ENCODE results near the gene FFAR1.

Gene FFAR1

GRCh38 chr19:35351411-35352176, 3.9 kb downstream of the FFAR1 start:
- TF ChIP-seq POLR2AphosphoS5 (IDR thresholded peaks at IDR 0.05; ENCODE audit: low read depth, low read length) = no peak
- TF ChIP-seq SIN3A (IDR thresholded peaks at IDR 0.05; ENCODE audit: borderline replicate concordance, insufficient read depth, low read length) = no peak
- TF ChIP-seq TAF1 (IDR thresholded peaks at IDR 0.05; ENCODE audit: borderline replicate concordance, insufficient read depth, low read length) = no peak

GRCh38 chr19:35352177-35352447, 4.4 kb downstream of the FFAR1 start:
- TF ChIP-seq SIN3A (IDR thresholded peaks at IDR 0.05; ENCODE audit: borderline replicate concordance, insufficient read depth, low read length) (no peak), FOXP2 (optimal IDR thresholded peaks at IDR 0.05; ENCODE audit: borderline replicate concordance, extremely low read depth, extremely low read length, insufficient read depth) (no peak), TAF1 (IDR thresholded peaks at IDR 0.05; ENCODE audit: borderline replicate concordance, insufficient read depth, low read length) (no peak), REST (IDR thresholded peaks at IDR 0.05; ENCODE audit: insufficient read depth in 1 of 2, low read depth in 2 of 2, low read length in 2 of 2) (no peak), POLR2AphosphoS5 (IDR thresholded peaks at IDR 0.05; ENCODE audit: low read depth, low read length) (no peak)

GRCh38 chr19:35352448-35353304, 5.0 kb downstream of the FFAR1 start:
- TF ChIP-seq SIN3A (IDR thresholded peaks at IDR 0.05; ENCODE audit: borderline replicate concordance, insufficient read depth, low read length) = no peak
- no peak for TF ChIP-seq REST (IDR thresholded peaks at IDR 0.05; ENCODE audit: insufficient read depth in 1 of 2, low read depth in 2 of 2, low read length in 2 of 2)
- no peak for TF ChIP-seq FOXP2 (optimal IDR thresholded peaks at IDR 0.05; ENCODE audit: borderline replicate concordance, extremely low read depth, extremely low read length, insufficient read depth)
- no peak for TF ChIP-seq POLR2AphosphoS5 (IDR thresholded peaks at IDR 0.05; ENCODE audit: low read depth, low read length)
- no peak for TF ChIP-seq TAF1 (IDR thresholded peaks at IDR 0.05; ENCODE audit: borderline replicate concordance, insufficient read depth, low read length)

GRCh38 chr19:35353635-35354034, 5.9 kb downstream of the FFAR1 start:
- TF ChIP-seq SIN3A (IDR thresholded peaks at IDR 0.05; ENCODE audit: borderline replicate concordance, insufficient read depth, low read length) (no peak), FOXP2 (optimal IDR thresholded peaks at IDR 0.05; ENCODE audit: borderline replicate concordance, extremely low read depth, extremely low read length, insufficient read depth) (no peak), POLR2AphosphoS5 (IDR thresholded peaks at IDR 0.05; ENCODE audit: low read depth, low read length) (no peak), REST (IDR thresholded peaks at IDR 0.05; ENCODE audit: insufficient read depth in 1 of 2, low read depth in 2 of 2, low read length in 2 of 2) (no peak), TAF1 (IDR thresholded peaks at IDR 0.05; ENCODE audit: borderline replicate concordance, insufficient read depth, low read length) (no peak)

GRCh38 chr19:35354898-35355297, 7.2 kb downstream of the FFAR1 start:
- no peak for TF ChIP-seq SIN3A (IDR thresholded peaks at IDR 0.05; ENCODE audit: borderline replicate concordance, insufficient read depth, low read length)
- no peak for TF ChIP-seq TAF1 (IDR thresholded peaks at IDR 0.05; ENCODE audit: borderline replicate concordance, insufficient read depth, low read length)
- no peak for TF ChIP-seq POLR2AphosphoS5 (IDR thresholded peaks at IDR 0.05; ENCODE audit: low read depth, low read length)
- TF ChIP-seq FOXP2 (optimal IDR thresholded peaks at IDR 0.05; ENCODE audit: borderline replicate concordance, extremely low read depth, extremely low read length, insufficient read depth) = no peak
- no peak for TF ChIP-seq REST (IDR thresholded peaks at IDR 0.05; ENCODE audit: insufficient read depth in 1 of 2, low read depth in 2 of 2, low read length in 2 of 2)
